ENCODE measurements around the gene PDP2. TPM values are rescaled to one million over a fixed set of nuclear protein-coding genes. Genes with fewer than 3 reads are reported as not detected.
A peak's percentile ranks its signal among the peaks of the same experiment; 100 is the strongest.

The PDP2 gene
- total and polyA plus RNA-seq, 10 of the 15 experiments (the other 5 are each of a cell fraction or from before 2014, with no cell fraction given), result 1.9 to 31.1 (median 6.2) TPM

GRCh38 chr16:66908762-66909559 lies 28.6 kb downstream of the PDP2 start:
- Histone ChIP-seq H3K9ac (ENCODE audit: control insufficient read depth, insufficient read depth, low read length) (no peak overlapping the region), H2AFZ (ENCODE audit: control insufficient read depth, low read depth, low read length) (no peak overlapping the region), H4K20me1 (ENCODE audit: control insufficient read depth, insufficient read depth) (no peaks in the 10 kb centered on the region), H3K9me3 (replicated peaks; ENCODE audit: control insufficient read depth, insufficient read depth, low read length) (no peaks in the 10 kb centered on the region), H3K4me1 (ENCODE audit: control insufficient read depth, insufficient read depth, low read length) (peaks cover 4% of the 10 kb centered on the region; the same call in 1 of the 2 replicates), H3K27me3 (replicated peaks in 1 of 2; ENCODE audit: control insufficient read depth in 2 of 2, insufficient read depth in 2 of 2, low read length in 1 of 2) (no peaks in the 10 kb centered on the region; a peak in 1 of 4 replicates), H3K36me3 (ENCODE audit: control insufficient read depth in 2 of 2, insufficient read depth in 2 of 2, low read length in 1 of 2) (no peaks in the 10 kb centered on the region), H3K79me2 (ENCODE audit: control insufficient read depth, insufficient read depth, low read length) (no peaks in the 10 kb centered on the region), H3K4me3 (no peak overlapping the region), H3K27ac (ENCODE audit: control insufficient read depth, insufficient read depth) (no peak overlapping the region), H3K4me2 (ENCODE audit: control insufficient read depth, insufficient read depth) (no peak overlapping the region)
- no peak for DNase-seq (ENCODE audit: low read depth, low spot score)
- RAD21 ChIA-PET (ENCODE audit: unreplicated experiment), result no interaction called here
- 54% methylated on average over 9 of the region's 14 CpGs for WGBS (ENCODE audit: insufficient coverage, insufficient replicate concordance, low lambda C conversion rate, missing lambda C conversion rate)
- intact Hi-C loops (cut with micrococcal nuclease; ENCODE audit: unreplicated experiment) (no loop called here), in situ Hi-C loops (cut with MboI) (no loop called here)
- ATAC-seq, result no peak
- BruUV-seq (replicated peaks), result no TSS peak
- CTCF ChIA-PET, result interaction anchor here (1.2 to 1.3 kb wide), 2 partner anchors 12 to 16 kb away, joined by 3 to 4 read pairs; no protein-coding TSS in a partner anchor
- TF ChIP-seq STAT1 (conservative IDR thresholded peaks at IDR 0.05), result no peak
- no peak for FAIRE-seq
- POLR2A ChIA-PET, result no interaction called here
- SMC1A ChIA-PET (ENCODE audit: uncharacterized antibody, unreplicated experiment), result interaction anchor here (1.4 kb wide), 1 partner anchor 41 kb away, joined by 3 read pairs; no protein-coding TSS in a partner anchor

- 45% methylated on average over 14 of the region's 14 CpGs for WGBS (ENCODE audit: insufficient coverage, insufficient replicate concordance, low lambda C conversion rate, missing lambda C conversion rate)
- DNase-seq (ENCODE audit: low read depth, low spot score) (no peak), FAIRE-seq (no peak), ATAC-seq (peak; percentile 10)
- Histone ChIP-seq H3K27me3 (replicated peaks in 1 of 2; ENCODE audit: control insufficient read depth in 2 of 2, insufficient read depth in 2 of 2, low read length in 1 of 2) (no peaks in the 10 kb centered on the region; a peak in 2 of 4 replicates), H2AFZ (ENCODE audit: control insufficient read depth, low read depth, low read length) (no peak overlapping the region), H3K4me3 (no peak overlapping the region), H3K79me2 (ENCODE audit: control insufficient read depth, insufficient read depth, low read length) (no peaks in the 10 kb centered on the region), H3K4me2 (ENCODE audit: control insufficient read depth, insufficient read depth) (no peak overlapping the region), H3K27ac (ENCODE audit: control insufficient read depth, insufficient read depth) (no peak overlapping the region), H3K9me3 (replicated peaks; ENCODE audit: control insufficient read depth, insufficient read depth, low read length) (no peaks in the 10 kb centered on the region), H3K9ac (ENCODE audit: control insufficient read depth, insufficient read depth, low read length) (no peak overlapping the region), H3K4me1 (ENCODE audit: control insufficient read depth, insufficient read depth, low read length) (peaks cover 4% of the 10 kb centered on the region; the same call in 1 of the 2 replicates), H3K36me3 (ENCODE audit: control insufficient read depth in 2 of 2, insufficient read depth in 2 of 2, low read length in 1 of 2) (no peaks in the 10 kb centered on the region), H4K20me1 (ENCODE audit: control insufficient read depth, insufficient read depth) (no peaks in the 10 kb centered on the region)
- ChIA-PET RAD21 (ENCODE audit: unreplicated experiment) (interaction anchor here (1.2 kb wide), 1 partner anchor 11 kb away, joined by 3 read pairs; no protein-coding TSS in a partner anchor), SMC1A (ENCODE audit: uncharacterized antibody, unreplicated experiment) (no interaction called here), CTCF (interaction anchor here (1.2 to 2.2 kb wide), 3 partner anchors 11 to 18 kb away, joined by 3 to 7 read pairs (median 4); partner anchors contain the start of gene RRAD), POLR2A (interaction anchor here (0.6 kb wide), 1 partner anchor 243 kb away, joined by 3 read pairs; no protein-coding TSS in a partner anchor)
- intact Hi-C loops (cut with micrococcal nuclease; ENCODE audit: unreplicated experiment) (no loop called here), in situ Hi-C loops (cut with MboI) (no loop called here)
- no TSS peak for BruUV-seq (replicated peaks)
- TF ChIP-seq GABPA (IDR thresholded peaks at IDR 0.05; ENCODE audit: low read depth) (no peak), SIX5 (IDR thresholded peaks at IDR 0.05; ENCODE audit: low read depth, low read length, severe bottlenecking) (no peak), RBBP5 (conservative IDR thresholded peaks at IDR 0.05) (no peak), TCF12 (IDR thresholded peaks at IDR 0.05; ENCODE audit: low read depth, low read length) (no peak), BCL11A (IDR thresholded peaks at IDR 0.05; ENCODE audit: low read depth, low read length) (no peak), NKRF (conservative IDR thresholded peaks at IDR 0.05) (no peak), ZNF687 (IDR thresholded peaks at IDR 0.05) (no peak), IRF4 (IDR thresholded peaks at IDR 0.05; ENCODE audit: low read depth, low read length) (no peak)
Measured at GRCh38 chr16:66910175-66910940, 30.0 kb downstream of the PDP2 start.

All from GM12878 (cell line).